Heart left ventricle (tissue), 16 donors: Measurements from ENCODE around the gene SPECC1L. TPM values are rescaled to one million over a fixed set of nuclear protein-coding genes. Genes with fewer than 3 reads are reported as not detected.

ENCODE experiments used
- ATAC-seq, 4 donors: fragments of 200-7000 bp; cut with Tn5 transposase; one replicate each; pipeline ENCODE4 v1.9.1; 2020 to 2022; ENCODE audit warnings: moderate library complexity in 4 of 4, mild to moderate bottlenecking in 3 of 4, moderate number of reproducible peaks in 1 of 4
- DNase-seq, 5 donors: peaks; one replicate each; pipeline ENCODE4 v3.0.0-alpha.2; 2020
- H3K27ac ChIP-seq, 12 donors: fragments of 200-600 bp; sonication (generic) in 4 of 12; one replicate each; pipeline versions ENCODE4 v1.5.0 to v1.8.0; 2016 to 2022; ENCODE audit warnings: mild to moderate bottlenecking in 2 of 12
- H3K27me3 ChIP-seq, 9 donors: fragments of 200-600 bp; sonication (generic) in 2 of 9; one replicate each; pipeline versions ENCODE4 v1.5.1 to v1.8.0; 2016 to 2022; ENCODE audit warnings: mild to moderate bottlenecking in 3 of 9
- H3K36me3 ChIP-seq, 9 donors: fragments of 200-600 bp; sonication (generic) in 2 of 9; one replicate each; pipeline versions ENCODE4 v1.5.0 to v1.8.0; 2018 to 2022; ENCODE audit warnings: mild to moderate bottlenecking in 2 of 9
- H3K4me1 ChIP-seq, 12 donors: fragments of 200-600 bp; sonication (generic) in 4 of 12; one replicate each; pipeline versions ENCODE4 v1.5.0 to v1.8.0; 2016 to 2022; ENCODE audit warnings: mild to moderate bottlenecking in 3 of 12
- H3K4me3 ChIP-seq, 12 donors: fragments of 200-600 bp; sonication (generic) in 4 of 12; one replicate each; pipeline versions ENCODE4 v1.5.0 to v1.8.0; 2017 to 2022; ENCODE audit warnings: mild to moderate bottlenecking in 9 of 12, moderate library complexity in 4 of 12
- H3K9me3 ChIP-seq, 12 donors: fragments of 200-600 bp; sonication (generic) in 4 of 12; one replicate each; pipeline versions ENCODE4 v1.5.0 to v1.8.0; 2016 to 2022; ENCODE audit warnings: mild to moderate bottlenecking in 1 of 12
- CTCF ChIP-seq, 12 donors: fragments of 200-600 bp; sonication (generic) in 4 of 12; IDR thresholded peaks; one replicate each; pipeline versions ENCODE4 v1.5.0 to v1.8.0; 2018 to 2022; ENCODE audit warnings: antibody characterized with exemption in 12 of 12, mild to moderate bottlenecking in 5 of 12
- POLR2A ChIP-seq, 2 donors: fragments of 450-650 bp; IDR thresholded peaks; one replicate each; pipeline ENCODE4 v1.6.1; 2017; ENCODE audit warnings: antibody characterized with exemption in 2 of 2, mild to moderate bottlenecking in 2 of 2, moderate library complexity in 2 of 2
- WGBS, 4 donors: extraction: QIAGEN DNeasy Blood & Tissue Kit in 2 of 4; methylation state at CpG; one replicate each; pipeline versions ENCODE4 v1.1.5 to v1.1.7; 2013 to 2018; 5-methylcytosine and 5-hydroxymethylcytosine counted together
- intact Hi-C, 10 donors: fragments of 100-400 bp; cut with DNase I; formaldehyde crosslinking; loops; one replicate each; pipeline versions ENCODE4 v1.11.1 to v1.14.2; 2022
- polyA plus RNA-seq, 2 donors: library from polyadenylated mRNA; stranded (reverse); fragments of 200-250 nt; gene quantifications; one replicate each; pipeline ENCODE4 v1.2.3, GENCODE V29; 2013
- total RNA-seq, 9 donors: library from RNA; depleted of rRNA in 2 of 9; stranded (reverse); fragments of >200 nt in 2 of 9; fragmentation: NEBNext Ultra II Directional in 3 of 9; extraction: Animal tissue kit (Norgen Biotek cat#: 25700) in 3 of 9; gene quantifications; one replicate each; pipeline versions ENCODE4 v1.1.0 to v1.2.4, GENCODE V29; 2016 to 2023
- donor health status: ischemic (EF 13 %, LVEDD 7.1; RV severe dilation, severe dysfunction).
- donor health status: healthy with polysubstance abuse.
- donor health status: DM: no; HTN: yes; CAD: no.
- donor health status: DM: no; HTN: no; CAD: no.
- donor health status: ischemic (EF 25% LVEDD 6.9; RV normal size, moderate dysfunction).
- donor health status: ischemic (EF 25% LVEDD 5.7; RV mildly dilated, moderate dysfunction).
- donor health status: healthy.
- donor health status: DM: yes; HTN: yes; CAD: no.
- donor health status: ischemic (EF 35%, LVEDD 5.7; RV mildly dilated, moderate dysfunction).
- donor health status: nonischemic (EF 11% LVEDD 7.7; RV severe dilation, severe dysfunction).
- donor health status: DM: yes; HTN: yes; CAD: no.
- donor health status: PGD.
- donor health status: ischemic (EF 29% LVEDD 5.4; RV normal size, mild dysfunction).
- donor health status: nonischemic (EF 23%, LVEDD 6.1; RV moderate dilation, normal function).

Gene SPECC1L
- total and polyA plus RNA-seq, 11 donors, result 9.8 to 65.3 (median 38.9) TPM

- no peak overlapping the region for H3K27ac ChIP-seq
- ATAC-seq, result no peak
Measured at GRCh38 chr22:24386937-24387471, 116.4 kb downstream of the SPECC1L start.

GRCh38 chr22:24389680-24390079 is 119.0 kb downstream of the SPECC1L start:
- Histone ChIP-seq H3K27ac (peak overlapping the region; percentile 8 to 80 (median 70)), H3K27me3 (no peaks in the 10 kb centered on the region), H3K4me1 (peaks cover 10 to 62% (median 47%) of the 10 kb centered on the region in 12 donors), H3K9me3 (no peaks in the 10 kb centered on the region), H3K4me3 (no peak overlapping the region), H3K36me3 (peaks cover 0 to 6% (median 0%) of the 10 kb centered on the region in 9 donors)
- ATAC-seq (no peak), DNase-seq (no peak)
- WGBS, 4 donors, result 73 to 94% (median 80%) methylated on average over 1 of the region's 1 CpG
- TF ChIP-seq CTCF (IDR thresholded peaks at IDR 0.05) (no peak), POLR2A (IDR thresholded peaks at IDR 0.05) (no peak)
- intact Hi-C loops, result no loop called here

More at GRCh38 chr22:24386937-24387471, 116.4 kb downstream of the SPECC1L start:
- WGBS, 4 donors, result 66 to 73% (median 70%) methylated on average over 2 of the region's 2 CpGs
- no peaks in the 10 kb centered on the region for H3K27me3 ChIP-seq
- peaks cover 0 to 3% (median 0%) of the 10 kb centered on the region in 9 donors for H3K36me3 ChIP-seq
- H3K4me1 ChIP-seq, result peaks cover 10 to 38% (median 29%) of the 10 kb centered on the region in 12 donors
- TF ChIP-seq CTCF (IDR thresholded peaks at IDR 0.05) (no peak), POLR2A (IDR thresholded peaks at IDR 0.05) (no peak)
- H3K4me3 ChIP-seq, result no peak overlapping the region
- DNase-seq, result no peak
- intact Hi-C loops, result no loop called here
- no peaks in the 10 kb centered on the region for H3K9me3 ChIP-seq

GRCh38 chr22:24390156-24390555 is 119.5 kb downstream of the SPECC1L start:
- no peak overlapping the region for H3K4me3 ChIP-seq
- peaks cover 0 to 7% (median 0%) of the 10 kb centered on the region in 9 donors for H3K36me3 ChIP-seq
- H3K27me3 ChIP-seq, result no peaks in the 10 kb centered on the region
- peak overlapping the region; percentile 8 to 80 (median 70) for H3K27ac ChIP-seq
- peak; percentile 18 to 40 (median 34) for ATAC-seq
- no peak for DNase-seq
- H3K9me3 ChIP-seq, result no peaks in the 10 kb centered on the region
- WGBS, 4 donors, result 57 to 77% (median 69%) methylated on average over 2 of the region's 2 CpGs
- peaks cover 10 to 66% (median 48%) of the 10 kb centered on the region in 12 donors for H3K4me1 ChIP-seq
- intact Hi-C loops, result no loop called here
- TF ChIP-seq POLR2A (IDR thresholded peaks at IDR 0.05) (no peak), CTCF (IDR thresholded peaks at IDR 0.05) (no peak)

- intact Hi-C loops, result no loop called here
- peak overlapping the region in 1 of 12 donors; percentile 6 for H3K4me3 ChIP-seq
- H3K27ac ChIP-seq, result peak overlapping the region in 11 of 12 donors; percentile 52 to 80 (median 73)
- H3K4me1 ChIP-seq, result peaks cover 10 to 68% (median 48%) of the 10 kb centered on the region in 12 donors
- H3K9me3 ChIP-seq, result no peaks in the 10 kb centered on the region
- no peaks in the 10 kb centered on the region for H3K27me3 ChIP-seq
- peaks cover 0 to 11% (median 1%) of the 10 kb centered on the region in 9 donors for H3K36me3 ChIP-seq
- ATAC-seq (peak; percentile 18 to 60 (median 52)), DNase-seq (no peak)
- no peak for TF ChIP-seq POLR2A (IDR thresholded peaks at IDR 0.05)
- 36 to 55% (median 43%) methylated on average over 7 of the region's 7 CpGs for WGBS, 4 donors
Measured at GRCh38 chr22:24390576-24390975, 119.9 kb downstream of the SPECC1L start.
